H1 (cell line): Measurements from ENCODE around the gene NOL4L. TPM values are rescaled to one million over a fixed set of nuclear protein-coding genes. Genes with fewer than 3 reads are reported as not detected.

Source experiments
- CBX5 ChIP-seq: fragments of 300-800, 300-1000 bp; sonication (generic); IDR thresholded peaks from 2 replicates; pipeline ENCODE4 v1.7.1; 2016; ENCODE audit warnings: antibody characterized with exemption, low read length, low read depth
- CBX8 ChIP-seq: fragments of 300-800, 300-1000 bp; sonication (generic); IDR thresholded peaks from 2 replicates; pipeline ENCODE4 v1.7.1; 2016; ENCODE audit warnings: low read depth, low read length, borderline replicate concordance
- polyA plus RNA-seq, 7 experiments: library from polyadenylated mRNA; depleted of rRNA in 3 of 7; stranded (reverse) in 5 of 7; unstranded in 2 of 7; fragments of >200 nt in 5 of 7; fragments of 200-250 nt in 2 of 7; gene quantifications; 1 replicate in 5 of 7; 2 replicates in 1 of 7; 4 replicates in 1 of 7; pipeline versions ENCODE4 v1.2.1 to v1.2.3, GENCODE V29; 2011 to 2013; ENCODE audit warnings: missing spikeins in 2 of 7, mixed read lengths in 2 of 7
- total RNA-seq: library from RNA; stranded (reverse); fragmentation: NEBNext Ultra II Directional; extraction: Animal tissue kit (Norgen Biotek cat#: 25700); gene quantifications from 2 replicates; pipeline ENCODE4 v1.2.1, GENCODE V29; 2021

NOL4L gene
- total and polyA plus RNA-seq, 2 of the 8 experiments (the other 6 are each of a cell fraction or from before 2014, with no cell fraction given) = 15.3 to 23.7 TPM

DNA sequence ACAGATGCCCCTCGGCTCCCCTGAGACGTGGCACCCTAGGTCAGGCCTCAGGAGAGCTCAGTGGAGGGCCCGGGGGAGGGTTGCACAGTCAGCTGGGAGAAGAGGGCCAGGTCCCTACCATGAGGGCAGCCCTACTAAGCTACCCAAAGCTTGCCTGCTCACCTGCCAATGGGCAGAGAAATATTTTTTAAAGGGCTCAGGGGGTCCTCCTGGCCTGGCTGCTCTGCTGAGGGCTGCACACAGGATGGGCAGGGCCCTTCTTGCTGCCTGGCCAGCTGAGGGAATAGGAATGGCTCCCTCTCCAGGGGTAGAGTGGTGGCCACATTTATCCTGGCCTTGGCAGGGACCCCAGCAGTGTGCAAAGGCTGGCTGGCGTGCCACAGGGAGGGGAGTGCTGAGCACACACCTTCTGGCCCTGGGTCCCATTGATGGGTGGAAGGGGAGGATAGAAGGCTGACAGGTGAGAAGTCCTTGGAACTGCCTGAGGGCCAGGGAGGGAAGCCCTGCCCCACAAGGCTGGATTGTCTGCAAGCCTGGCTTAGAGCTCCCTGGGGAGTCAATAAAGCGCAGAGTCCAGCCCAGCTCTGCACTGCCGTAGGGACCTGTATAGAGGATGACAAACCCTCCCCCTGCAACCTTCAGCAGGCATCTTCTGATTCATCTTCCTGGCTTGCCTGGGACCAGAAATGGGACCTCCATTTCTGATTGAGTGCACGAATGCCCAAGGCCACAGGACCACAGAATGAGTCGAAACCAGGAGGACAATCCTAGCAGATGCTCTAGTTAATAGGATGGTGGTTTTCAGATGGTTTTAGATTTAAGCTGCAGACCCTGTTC lies 62.1 kb downstream of the NOL4L start (continued):
- TF ChIP-seq CBX8 = no peak
- no peak for TF ChIP-seq CBX5
